H9 (cell line): ENCODE data around the gene DIP2A. TPM values are rescaled to one million over a fixed set of nuclear protein-coding genes. Genes with fewer than 3 reads are reported as not detected.

ENCODE experiments used
- DNase-seq: peaks from one replicate; pipeline ENCODE4 v3.0.0-alpha.2; 2017
- H2AFZ ChIP-seq: one replicate; pipeline ENCODE4 v1.6.1; 2013; ENCODE audit warnings: mild to moderate bottlenecking, low read length, control low read depth, moderate library complexity
- H2AK5ac ChIP-seq: 2 replicates; pipeline ENCODE4 v1.6.1; 2013; ENCODE audit warnings: low read length, control low read depth, mixed read lengths; ENCODE audit not compliant: insufficient read length
- H2BK120ac ChIP-seq: one replicate; pipeline ENCODE4 v1.6.1; 2013; ENCODE audit warnings: low read depth, mild to moderate bottlenecking, low read length, control low read depth, inconsistent platforms; ENCODE audit not compliant: poor library complexity, severe bottlenecking
- H2BK12ac ChIP-seq: 2 replicates; pipeline ENCODE4 v1.6.1; 2013; ENCODE audit warnings: low read length, control low read depth, mixed read lengths, low read depth; ENCODE audit not compliant: insufficient read length
- H2BK15ac ChIP-seq: 2 replicates; pipeline ENCODE4 v1.6.1; 2013; ENCODE audit warnings: low read depth, low read length, control low read depth
- H2BK20ac ChIP-seq: one replicate; pipeline ENCODE4 v1.6.1; 2013; ENCODE audit warnings: low read depth, mild to moderate bottlenecking, low read length, control low read depth, inconsistent platforms; ENCODE audit not compliant: poor library complexity, severe bottlenecking
- H2BK5ac ChIP-seq: 2 replicates; pipeline ENCODE4 v1.6.1; 2013; ENCODE audit warnings: low read length, control low read depth, mixed read lengths; ENCODE audit not compliant: insufficient read length
- H3K14ac ChIP-seq: 2 replicates; pipeline ENCODE4 v1.6.1; 2013; ENCODE audit warnings: low read length, control low read depth; ENCODE audit not compliant: insufficient read depth
- H3K18ac ChIP-seq: 2 replicates; pipeline ENCODE4 v1.6.1; 2013; ENCODE audit warnings: low read depth, mild to moderate bottlenecking, mixed read lengths, low read length, control low read depth; ENCODE audit not compliant: insufficient read length
- H3K23ac ChIP-seq: 2 replicates; pipeline ENCODE4 v1.6.1; 2013; ENCODE audit warnings: low read length, control low read depth, mixed read lengths, low read depth; ENCODE audit not compliant: insufficient read length
- H3K23me2 ChIP-seq: 2 replicates; pipeline ENCODE4 v1.6.1; 2013; ENCODE audit warnings: low read depth, mild to moderate bottlenecking, mixed read lengths, low read length, control low read depth; ENCODE audit not compliant: insufficient read length, poor library complexity, severe bottlenecking
- H3K27ac ChIP-seq: 2 replicates; pipeline ENCODE4 v1.5.1; 2013; ENCODE audit warnings: low read length, control low read depth, mixed read lengths, low read depth; ENCODE audit not compliant: insufficient read length
- H3K27me3 ChIP-seq: 2 replicates; pipeline ENCODE4 v1.6.1; 2013; ENCODE audit warnings: low read length, control low read depth, inconsistent platforms; ENCODE audit not compliant: insufficient read depth
- H3K4ac ChIP-seq: 2 replicates; pipeline ENCODE4 v1.6.1; 2013; ENCODE audit warnings: low read depth, mild to moderate bottlenecking, control low read depth, inconsistent platforms, low read length, moderate library complexity
- H3K4me1 ChIP-seq: 2 replicates; pipeline ENCODE4 v1.6.1; 2013; ENCODE audit warnings: low read length, control low read depth, inconsistent platforms; ENCODE audit not compliant: insufficient read depth
- H3K4me2 ChIP-seq: 2 replicates; pipeline ENCODE4 v1.6.1; 2013; ENCODE audit warnings: low read length, control low read depth, mixed read lengths; ENCODE audit not compliant: insufficient read length, insufficient read depth
- H3K56ac ChIP-seq: 2 replicates; pipeline ENCODE4 v1.6.1; 2013; ENCODE audit warnings: low read depth, mild to moderate bottlenecking, mixed read lengths, low read length, control low read depth; ENCODE audit not compliant: insufficient read length
- H3K79me1 ChIP-seq: 2 replicates; pipeline ENCODE4 v1.6.1; 2013; ENCODE audit warnings: low read depth, mild to moderate bottlenecking, moderate library complexity, low read length, control low read depth, inconsistent platforms; ENCODE audit not compliant: insufficient read depth, poor library complexity, severe bottlenecking
- H3K79me2 ChIP-seq: 2 replicates; pipeline ENCODE4 v1.6.1; 2013; ENCODE audit warnings: low read length, control low read depth, inconsistent platforms; ENCODE audit not compliant: insufficient read depth
- H3K9ac ChIP-seq: 2 replicates; pipeline ENCODE4 v1.6.1; 2013; ENCODE audit warnings: low read length, control low read depth, mixed read lengths; ENCODE audit not compliant: insufficient read length; ENCODE audit errors: extremely low read depth
- H3K9me3 ChIP-seq: one replicate; pipeline ENCODE4 v1.6.1; 2013; ENCODE audit warnings: low read depth, low read length, inconsistent platforms; ENCODE audit not compliant: control insufficient read depth
- H3T11ph ChIP-seq: one replicate; pipeline ENCODE4 v1.6.1; 2013; ENCODE audit warnings: mild to moderate bottlenecking, low read length, control low read depth, inconsistent platforms
- H4K20me1 ChIP-seq: one replicate; pipeline ENCODE4 v1.6.1; 2013; ENCODE audit not compliant: control insufficient read depth, insufficient read length, insufficient read depth
- H4K5ac ChIP-seq: 2 replicates; pipeline ENCODE4 v1.6.1; 2013; ENCODE audit warnings: low read depth, mild to moderate bottlenecking, mixed read lengths, low read length, control low read depth; ENCODE audit not compliant: insufficient read length
- H4K8ac ChIP-seq: replicated peaks from 2 replicates; pipeline ENCODE4 v1.6.1; 2013; ENCODE audit warnings: low read length, control low read depth, mixed read lengths, low read depth; ENCODE audit not compliant: insufficient read length
- H4K91ac ChIP-seq: 2 replicates; pipeline ENCODE4 v1.6.1; 2013; ENCODE audit warnings: low read depth, mild to moderate bottlenecking, moderate library complexity, mixed read lengths, low read length, control low read depth; ENCODE audit not compliant: insufficient read length
- H3K27ac Mint-ChIP-seq, 3 experiments: 2 replicates in 2 of 3; 3 replicates in 1 of 3; pipeline ENCODE4 v1.8.0; 2020 to 2021; ENCODE audit warnings: mixed read lengths in 3 of 3, mild to moderate bottlenecking in 1 of 3, moderate library complexity in 1 of 3
- H3K27me3 Mint-ChIP-seq: 2 replicates; pipeline ENCODE4 v1.8.0; 2021; ENCODE audit warnings: low read depth, mild to moderate bottlenecking, moderate library complexity, mixed read lengths
- H3K36me3 Mint-ChIP-seq, 3 experiments: 2 replicates in 2 of 3; 3 replicates in 1 of 3; pipeline ENCODE4 v1.8.0; 2020 to 2021; ENCODE audit warnings: low read depth in 3 of 3, mixed read lengths in 3 of 3; ENCODE audit not compliant: insufficient read depth in 1 of 3
- H3K4me1 Mint-ChIP-seq, 2 experiments: 2 replicates each; pipeline ENCODE4 v1.8.0; 2020; ENCODE audit warnings: mixed read lengths in 2 of 2
- H3K4me3 Mint-ChIP-seq, 2 experiments: 2 replicates in 1 of 2; 3 replicates in 1 of 2; pipeline ENCODE4 v1.8.0; 2020 to 2021; ENCODE audit warnings: mild to moderate bottlenecking in 2 of 2, mixed read lengths in 2 of 2, moderate library complexity in 1 of 2
- H3K9me3 Mint-ChIP-seq, 2 experiments: 2 replicates in 1 of 2; 3 replicates in 1 of 2; pipeline ENCODE4 v1.8.0; 2020; ENCODE audit warnings: mild to moderate bottlenecking in 2 of 2, mixed read lengths in 2 of 2, moderate library complexity in 1 of 2
- WGBS: extraction: QIAGEN DNeasy Blood & Tissue Kit; methylation state at CpG from one replicate; pipeline ENCODE4 v1.1.7; 2013; ENCODE audit warnings: missing lambda C conversion rate, low lambda C conversion rate, mixed read lengths; ENCODE audit not compliant: insufficient read length; ENCODE audit errors: extremely low coverage; 5-methylcytosine and 5-hydroxymethylcytosine counted together
- total RNA-seq: library from RNA; stranded (reverse); gene quantifications from 2 replicates; pipeline ENCODE4 v1.2.1, GENCODE V29; 2021
- TF ChIP-seq, protein P1 (sequence below): fragments of 200-600 bp; sonication (generic); conservative IDR thresholded peaks from 3 replicates; pipeline ENCODE4 v1.8.0; 2021; ENCODE audit warnings: antibody characterized with exemption, mild to moderate bottlenecking

The DIP2A gene
- total RNA-seq, 1 experiment from 2014 or later: 25.2 TPM

DNA sequence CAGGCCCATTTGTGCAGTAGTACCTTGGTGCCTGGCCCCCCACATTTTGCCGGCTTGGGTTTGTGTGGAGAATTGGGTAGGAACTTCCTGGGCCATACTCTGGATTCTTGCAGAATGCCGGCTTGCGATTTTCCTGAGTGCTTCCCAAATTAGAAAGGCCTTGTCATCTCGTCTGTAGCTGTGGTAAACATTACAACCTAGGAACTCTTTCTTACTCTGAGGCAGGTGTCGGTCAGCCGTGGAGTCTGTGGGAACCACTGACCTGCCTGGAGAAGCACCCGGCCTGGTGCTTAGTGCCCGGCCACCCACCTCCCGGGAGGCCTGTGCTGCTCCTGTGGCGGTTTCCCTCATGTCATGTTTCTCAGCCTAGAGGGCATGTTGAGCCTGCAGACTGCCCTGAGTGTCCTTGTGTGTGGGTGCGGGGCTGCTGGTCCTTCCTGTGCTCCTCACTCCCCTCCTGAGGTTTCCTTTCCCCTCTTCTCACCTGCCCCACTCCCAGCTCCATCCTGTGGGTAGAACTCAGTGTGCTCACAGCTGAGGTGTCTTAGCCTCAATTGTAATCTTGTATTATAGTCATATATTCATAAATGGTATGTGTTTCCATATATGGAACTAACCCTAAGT lies 81.5 kb downstream of the DIP2A start:
- Histone ChIP-seq H3K79me2 (no peaks in the 10 kb centered on the region), H2BK20ac (no peak overlapping the region), H3K23me2 (no peaks in the 10 kb centered on the region), H3K9ac (no peak overlapping the region), H2BK15ac (no peak overlapping the region), H3K27me3 (no peaks in the 10 kb centered on the region), H4K91ac (no peak overlapping the region), H3K18ac (no peak overlapping the region), H3K14ac (no peak overlapping the region), H3K79me1 (no peaks in the 10 kb centered on the region), H2BK5ac (no peak overlapping the region), H3T11ph (no peak overlapping the region), H3K4me1 (no peaks in the 10 kb centered on the region), H2BK12ac (no peak overlapping the region), H2AFZ (no peak overlapping the region), H3K23ac (no peak overlapping the region), H4K20me1 (no peaks in the 10 kb centered on the region), H3K9me3 (no peaks in the 10 kb centered on the region), H3K4me2 (no peak overlapping the region), H3K4ac (no peak overlapping the region), H2AK5ac (no peak overlapping the region), H3K56ac (no peak overlapping the region), H4K8ac (no peak overlapping the region), H3K27ac (no peak overlapping the region), H4K5ac (no peak overlapping the region), H2BK120ac (no peak overlapping the region)
- Mint-ChIP-seq H3K4me1 (peaks cover 6 to 9% of the 10 kb centered on the region in 2 experiments), H3K36me3 (peaks cover 11 to 75% (median 60%) of the 10 kb centered on the region in 3 experiments; a peak in 6 of 7 replicates), H3K9me3 (no peaks in the 10 kb centered on the region), H3K27ac (no peak overlapping the region; a peak in 1 of 7 replicates), H3K27me3 (no peaks in the 10 kb centered on the region), H3K4me3 (no peak overlapping the region)
- TF ChIP-seq, protein P1, sequence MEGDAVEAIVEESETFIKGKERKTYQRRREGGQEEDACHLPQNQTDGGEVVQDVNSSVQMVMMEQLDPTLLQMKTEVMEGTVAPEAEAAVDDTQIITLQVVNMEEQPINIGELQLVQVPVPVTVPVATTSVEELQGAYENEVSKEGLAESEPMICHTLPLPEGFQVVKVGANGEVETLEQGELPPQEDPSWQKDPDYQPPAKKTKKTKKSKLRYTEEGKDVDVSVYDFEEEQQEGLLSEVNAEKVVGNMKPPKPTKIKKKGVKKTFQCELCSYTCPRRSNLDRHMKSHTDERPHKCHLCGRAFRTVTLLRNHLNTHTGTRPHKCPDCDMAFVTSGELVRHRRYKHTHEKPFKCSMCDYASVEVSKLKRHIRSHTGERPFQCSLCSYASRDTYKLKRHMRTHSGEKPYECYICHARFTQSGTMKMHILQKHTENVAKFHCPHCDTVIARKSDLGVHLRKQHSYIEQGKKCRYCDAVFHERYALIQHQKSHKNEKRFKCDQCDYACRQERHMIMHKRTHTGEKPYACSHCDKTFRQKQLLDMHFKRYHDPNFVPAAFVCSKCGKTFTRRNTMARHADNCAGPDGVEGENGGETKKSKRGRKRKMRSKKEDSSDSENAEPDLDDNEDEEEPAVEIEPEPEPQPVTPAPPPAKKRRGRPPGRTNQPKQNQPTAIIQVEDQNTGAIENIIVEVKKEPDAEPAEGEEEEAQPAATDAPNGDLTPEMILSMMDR: no peak
- DNase-seq: no peak
- WGBS: no CpG with 5 or more reads among the region's 11 CpGs
